Anterior cingulate cortex (tissue), 58 donors: ENCODE data around the gene C1orf115.
"Not testable (repeated sequence)": the region's sequence is repeated elsewhere in the genome, so short reads cannot be mapped to it uniquely, and the experiment has no call there.

Source experiments
- DNase-seq, 58 donors: peaks; one replicate each; lab custom pipeline; 2025; lab: John Stamatoyannopoulos, UW

The C1orf115 gene

DNA sequence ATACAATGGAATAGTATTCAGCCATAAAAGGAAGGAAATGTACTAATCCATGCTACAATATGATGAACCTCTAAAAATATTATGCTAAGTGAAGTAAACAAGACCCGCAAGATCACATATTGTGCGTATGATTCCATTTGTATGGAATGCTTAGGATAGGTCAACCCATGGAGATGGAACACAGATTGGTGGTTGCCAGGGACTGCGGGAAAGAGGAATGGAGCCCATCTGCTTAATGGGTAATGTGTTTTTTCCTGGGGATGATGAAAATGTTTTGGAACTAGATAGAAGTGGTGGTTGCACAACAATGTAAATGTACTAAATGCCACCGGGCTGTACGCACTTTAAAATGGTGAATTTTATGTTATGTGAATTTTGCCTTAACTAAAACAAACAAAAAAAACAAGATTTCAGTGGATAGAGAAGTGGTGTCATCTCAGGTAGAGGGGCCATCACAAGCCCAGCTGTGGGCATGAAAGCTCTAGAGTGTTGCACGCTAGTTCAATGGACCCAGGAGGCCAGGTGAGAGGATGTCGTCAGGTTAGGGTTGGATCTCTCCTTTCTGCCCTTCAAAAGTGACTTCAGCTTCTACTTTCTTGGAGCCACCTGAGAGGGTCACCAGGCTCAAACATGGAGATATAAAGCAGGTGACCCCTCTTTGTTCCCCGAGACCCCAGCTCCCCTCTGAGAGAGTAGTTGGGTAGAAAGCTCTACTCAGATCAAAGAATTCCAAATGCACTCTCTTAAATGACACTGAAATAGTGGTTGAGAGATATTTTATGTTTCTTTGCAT, 2.5 kb downstream of the C1orf115 start:
- no peak for DNase-seq

DNA sequence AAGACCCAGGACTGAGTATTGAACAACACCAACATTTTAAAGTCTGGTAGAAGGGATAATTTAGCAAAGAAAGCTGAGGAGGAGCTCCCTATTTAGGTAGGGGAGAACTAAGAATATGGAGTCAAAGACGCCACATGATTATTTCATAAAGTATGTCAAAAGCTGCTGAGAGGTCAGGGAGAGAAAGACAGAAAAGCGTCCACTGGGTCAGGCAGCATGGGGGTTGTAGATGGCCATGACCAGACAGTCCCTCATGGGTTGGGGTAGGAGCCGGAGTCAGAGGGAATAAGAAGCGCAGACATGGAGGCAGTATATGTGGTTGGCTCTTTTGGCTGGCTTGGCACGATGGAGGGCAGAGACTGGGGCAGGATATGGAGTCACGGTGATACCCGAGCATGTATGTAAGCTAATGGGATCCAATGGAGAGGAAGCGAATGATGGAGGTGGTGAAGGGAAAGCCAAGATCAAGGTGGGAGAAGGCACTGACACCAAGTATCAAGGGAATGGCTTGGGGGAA, 4.8 kb downstream of the C1orf115 start:
- no peak for DNase-seq

DNA sequence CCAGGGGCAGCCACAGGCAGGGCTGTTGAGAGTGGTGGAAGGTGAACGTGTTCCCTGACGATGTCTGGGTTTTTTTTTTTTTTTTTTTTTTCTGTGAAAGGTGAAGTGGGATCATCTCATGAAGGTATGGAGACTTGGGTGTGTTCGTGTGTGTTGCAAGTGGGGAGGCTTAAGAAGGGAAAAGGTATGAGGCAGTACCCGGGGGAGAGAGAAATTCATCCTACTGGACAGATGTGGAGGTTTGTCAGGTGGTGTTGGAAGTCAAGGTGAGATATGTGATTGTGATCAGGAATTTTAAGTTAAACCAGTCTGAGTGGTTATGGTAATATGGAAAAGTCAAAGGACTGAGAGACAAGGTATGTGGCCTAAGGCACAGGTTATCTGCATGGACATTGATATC, 5.3 kb downstream of the C1orf115 start:
- no peak for DNase-seq

DNA sequence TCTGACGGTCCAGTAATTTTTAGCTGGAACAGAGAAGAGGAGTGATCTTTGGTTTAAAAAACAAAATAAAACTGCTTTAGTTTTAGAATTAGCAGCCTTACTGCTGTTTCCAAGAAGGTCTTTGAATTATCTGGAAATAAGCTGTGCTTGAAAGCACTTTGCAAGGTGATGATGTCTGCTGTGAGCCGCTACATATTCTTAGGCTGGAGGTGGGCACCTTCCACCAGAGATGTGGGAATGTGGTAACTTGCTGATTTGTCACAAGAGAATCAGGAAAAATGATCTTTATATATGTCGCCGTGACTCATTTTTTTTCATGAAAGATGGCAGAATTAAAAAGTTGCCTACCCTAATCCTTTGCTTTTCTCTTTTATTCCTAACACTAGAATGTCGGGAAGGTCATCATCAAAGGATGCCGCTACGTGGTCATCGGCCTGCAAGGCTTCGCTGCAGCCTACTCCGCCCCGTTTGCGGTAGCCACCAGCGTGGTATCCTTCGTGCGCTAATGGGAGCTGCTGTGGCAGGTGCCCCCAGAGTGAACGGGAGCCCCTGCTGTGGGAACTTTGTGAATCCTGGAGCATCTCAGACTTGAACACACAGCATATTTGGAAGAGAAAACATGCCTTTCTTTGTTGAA, 6.2 kb downstream of the C1orf115 start:
- DNase-seq = no peak

DNA sequence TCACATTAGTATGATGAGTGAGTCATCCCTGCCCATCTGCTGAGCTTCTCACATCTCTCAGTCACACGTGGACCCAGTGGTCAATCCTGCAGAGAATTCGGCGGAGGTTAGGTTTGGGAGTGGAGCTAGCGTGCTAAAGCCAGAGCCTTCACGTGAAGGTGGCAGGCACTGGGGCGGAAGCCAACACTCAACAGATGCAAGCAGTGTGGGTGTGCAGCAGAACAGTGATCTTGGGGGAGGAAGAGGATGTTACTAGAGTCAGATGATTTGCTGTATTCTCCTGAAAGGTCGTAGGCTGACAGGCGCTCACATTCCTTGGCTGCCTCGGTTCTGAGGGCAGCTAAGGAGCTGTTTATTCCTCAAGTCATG, 6.7 kb downstream of the C1orf115 start:
- peak in 28 of 58 donors; percentile 7 to 68 (median 37) for DNase-seq

DNA sequence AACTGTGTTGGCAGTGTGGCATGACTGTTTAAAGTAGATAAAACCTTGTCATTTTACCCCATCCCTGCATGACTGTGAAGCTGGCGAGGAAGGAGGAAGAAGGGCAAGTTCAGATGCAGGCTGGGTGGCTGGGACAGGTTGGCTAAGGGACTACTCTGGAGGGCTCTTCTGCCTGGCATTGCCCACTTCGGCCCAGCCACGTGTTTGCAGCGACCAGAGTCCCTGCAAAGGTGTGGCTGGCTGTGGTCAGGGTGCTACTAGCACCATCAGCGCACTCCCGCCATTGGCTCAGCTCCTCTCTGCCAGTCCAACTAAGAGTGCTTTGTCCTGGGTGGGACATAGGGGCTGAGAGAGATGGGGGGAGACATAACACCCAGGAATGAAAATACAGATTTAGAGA, 7.2 kb downstream of the C1orf115 start:
- DNase-seq = no peak

DNA sequence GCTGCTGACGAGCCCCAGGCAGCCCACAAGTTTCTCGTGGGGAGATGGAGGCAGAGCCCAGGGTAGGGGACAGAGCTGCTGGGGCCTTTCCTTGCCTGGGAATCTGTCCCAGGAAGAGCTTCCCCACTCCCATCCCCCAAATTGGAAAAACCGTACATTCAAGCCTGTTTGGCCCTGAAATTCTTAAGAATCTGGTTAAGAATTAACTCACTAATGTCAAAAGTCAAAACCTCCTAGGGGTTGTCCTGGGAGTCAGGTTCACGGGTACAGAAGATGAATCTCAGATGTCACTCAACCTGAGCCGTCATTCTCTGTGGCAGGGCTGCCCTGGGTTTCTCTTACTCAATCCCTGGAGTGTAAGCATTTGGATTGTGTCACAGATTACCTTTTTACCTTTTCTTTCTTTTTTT, 8.4 kb downstream of the C1orf115 start:
- no peak for DNase-seq

DNA sequence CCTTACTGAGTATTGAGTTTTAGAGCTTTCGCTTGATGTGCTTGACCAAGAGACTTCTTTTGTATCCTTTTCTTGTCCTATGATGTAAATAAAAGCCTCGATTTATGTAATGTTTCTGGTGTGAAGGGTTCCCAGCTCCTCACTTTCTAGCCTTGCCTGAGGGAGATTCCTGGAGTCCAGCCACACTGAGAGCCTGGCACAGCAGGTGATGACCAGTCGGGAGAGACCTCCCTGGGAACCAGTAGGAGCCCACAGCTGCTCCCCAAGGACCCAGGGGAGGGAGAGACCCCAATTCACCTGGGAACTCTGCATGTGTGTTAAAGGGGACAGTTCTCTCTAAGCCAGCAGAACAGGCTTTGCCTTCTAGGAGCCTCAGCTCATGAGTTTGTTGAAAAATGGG, 8.9 kb downstream of the C1orf115 start:
- no peak for DNase-seq

DNA sequence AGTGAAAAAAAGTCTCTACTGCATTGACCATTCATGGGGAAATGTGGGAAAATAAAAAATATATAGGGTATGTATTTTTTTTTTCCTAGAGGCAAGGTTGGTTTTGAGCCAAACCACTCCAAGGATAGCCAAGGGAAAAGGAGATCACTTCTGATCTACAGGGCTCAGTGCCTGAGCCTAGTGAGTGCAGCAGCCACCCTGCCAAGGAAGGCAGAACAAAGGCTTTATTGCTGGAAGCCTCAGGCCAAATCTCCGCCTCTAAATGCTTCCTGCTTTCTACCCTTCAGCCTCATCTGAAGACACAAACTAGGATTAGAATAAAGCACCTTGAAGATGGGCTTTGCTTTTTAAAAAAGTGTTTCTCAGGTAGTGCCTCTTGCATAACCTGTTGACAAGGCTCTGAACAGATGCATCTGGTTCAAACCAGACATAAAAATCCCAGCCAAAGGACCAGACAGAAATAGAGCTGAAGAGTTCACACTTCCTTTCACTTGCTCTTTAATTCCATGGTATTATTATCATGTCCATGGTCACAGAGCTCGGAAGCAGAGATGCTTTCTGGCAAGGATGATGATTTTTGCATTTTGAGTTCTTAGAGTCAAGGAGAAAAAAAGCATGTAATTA, 10.5 kb downstream of the C1orf115 start:
- peak in 6 of 58 donors; percentile 5 to 39 (median 20) for DNase-seq

DNA sequence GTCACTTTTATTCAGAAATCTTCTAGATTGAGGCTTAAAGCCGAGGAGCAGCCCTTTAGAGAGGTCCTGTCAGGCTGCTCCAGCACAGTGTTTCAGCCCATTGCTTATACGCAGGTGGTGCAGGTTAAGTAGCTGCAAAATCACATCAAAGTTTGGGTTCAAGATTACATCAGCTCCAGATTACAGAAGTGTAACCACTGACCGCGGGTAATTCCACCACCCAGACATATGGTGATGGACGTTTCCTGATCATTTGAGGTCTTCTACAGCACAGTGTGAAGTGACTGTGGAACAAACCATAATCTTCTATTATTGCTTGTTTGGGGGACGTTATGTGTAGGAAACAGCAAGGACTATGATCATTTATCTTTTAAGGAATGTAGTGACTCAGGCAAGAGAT, 11.8 kb downstream of the C1orf115 start:
- no peak for DNase-seq

DNA sequence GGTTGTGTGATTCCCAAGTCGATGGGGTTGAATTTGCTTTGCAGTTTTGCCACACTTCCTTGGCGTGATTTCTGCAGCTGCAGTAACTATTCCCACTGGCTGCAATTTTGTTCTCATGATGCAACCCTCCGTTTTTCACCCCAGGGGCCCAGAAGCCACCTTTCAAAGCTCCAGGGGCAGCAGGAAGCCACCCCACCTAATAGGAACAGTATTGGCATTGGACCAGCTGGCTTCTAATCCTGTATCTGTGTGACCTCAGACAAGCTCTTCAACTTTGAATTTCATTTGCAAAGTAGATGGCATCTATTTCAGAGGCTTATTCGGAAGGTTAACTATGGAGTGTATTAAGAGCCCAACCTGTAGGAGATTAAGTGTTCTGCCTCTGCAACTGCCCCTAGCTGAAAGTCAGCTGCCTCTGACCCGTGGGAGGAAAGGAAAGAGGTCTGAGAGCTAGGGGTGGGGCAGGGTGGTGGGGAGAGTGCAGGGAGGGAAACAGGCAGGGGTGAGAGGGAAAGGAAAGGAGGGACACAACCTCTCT, 12.6 kb downstream of the C1orf115 start:
- no peak for DNase-seq

DNA sequence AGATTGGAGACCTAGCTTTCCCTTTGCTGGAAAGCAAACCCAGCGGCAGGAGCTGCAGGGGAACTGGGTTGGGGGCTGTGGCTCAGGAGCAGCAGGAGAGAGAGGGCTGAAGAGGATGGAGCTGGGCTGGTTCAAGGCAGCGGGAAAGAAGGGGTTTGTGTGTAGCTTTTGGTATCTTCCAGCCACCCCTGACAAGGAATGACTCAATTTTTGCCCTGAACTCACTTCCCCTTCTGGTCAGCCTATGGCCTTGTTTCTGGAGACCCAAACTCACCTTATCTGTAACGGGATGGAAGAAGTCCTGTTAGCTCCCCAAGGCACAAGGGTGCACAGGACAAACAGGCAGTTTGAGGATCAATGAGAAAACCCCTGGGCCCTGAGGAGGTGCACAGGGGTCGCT, 13.1 kb downstream of the C1orf115 start:
- no peak for DNase-seq

DNA sequence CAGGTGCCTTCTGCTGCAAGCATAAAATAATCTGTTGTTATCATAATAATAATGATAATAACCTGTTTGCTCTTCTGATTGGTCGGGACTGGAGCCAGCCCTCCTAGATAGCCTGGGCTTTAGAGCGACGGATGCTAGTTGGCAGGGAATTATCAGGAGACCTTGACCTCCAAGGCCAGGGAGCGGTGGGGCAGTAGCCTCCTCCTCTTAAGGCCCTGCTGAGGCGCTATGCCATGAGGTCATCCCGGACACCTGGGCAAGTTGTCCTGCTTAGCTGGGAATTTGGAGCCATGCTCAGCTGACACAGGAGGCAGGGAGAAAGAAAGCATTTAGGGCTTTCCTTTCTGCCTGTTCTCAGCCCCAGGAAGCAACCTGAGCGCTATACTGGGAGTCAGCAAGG, 15.6 kb downstream of the C1orf115 start:
- DNase-seq = no peak

DNA sequence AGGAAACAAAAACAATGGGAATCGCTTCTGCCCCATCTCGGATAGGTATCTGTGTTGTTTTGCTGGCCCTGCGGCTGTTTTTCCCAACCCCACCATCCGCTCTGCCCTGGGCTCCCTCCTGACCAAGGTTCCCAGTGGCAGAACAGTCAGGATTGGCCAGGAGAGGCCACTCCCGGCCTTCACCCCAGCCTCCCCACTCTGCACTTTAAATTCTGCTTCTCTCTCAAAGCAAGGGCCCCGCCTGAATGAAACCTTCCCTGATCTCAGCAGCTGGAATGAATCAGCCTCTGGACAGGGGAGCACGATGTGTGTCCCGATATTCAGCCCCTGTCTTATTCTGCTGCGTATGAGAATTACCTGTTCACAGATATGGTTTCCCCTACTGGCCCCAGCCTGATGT, 16.3 kb downstream of the C1orf115 start:
- DNase-seq = no peak

DNA sequence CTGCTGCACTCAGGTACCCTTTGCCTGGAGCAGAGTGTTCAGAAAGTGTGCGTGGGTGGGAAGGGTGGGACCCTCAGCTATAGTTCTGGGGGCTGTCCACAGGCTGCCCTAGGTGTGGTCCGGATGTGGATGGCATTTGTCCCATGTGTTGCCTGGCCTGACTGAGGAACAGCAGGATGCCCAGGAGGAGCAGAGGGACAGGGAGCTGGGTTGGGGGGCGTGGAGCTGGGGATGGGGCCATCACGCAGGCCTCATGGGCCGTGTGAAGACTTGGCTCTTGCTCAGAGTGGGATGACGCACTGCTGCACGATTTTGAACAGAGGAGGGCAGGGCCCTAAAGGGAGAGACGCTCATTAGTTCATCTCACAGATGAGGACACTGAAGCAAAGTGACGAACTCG, 17.0 kb downstream of the C1orf115 start:
- DNase-seq = no peak

DNA sequence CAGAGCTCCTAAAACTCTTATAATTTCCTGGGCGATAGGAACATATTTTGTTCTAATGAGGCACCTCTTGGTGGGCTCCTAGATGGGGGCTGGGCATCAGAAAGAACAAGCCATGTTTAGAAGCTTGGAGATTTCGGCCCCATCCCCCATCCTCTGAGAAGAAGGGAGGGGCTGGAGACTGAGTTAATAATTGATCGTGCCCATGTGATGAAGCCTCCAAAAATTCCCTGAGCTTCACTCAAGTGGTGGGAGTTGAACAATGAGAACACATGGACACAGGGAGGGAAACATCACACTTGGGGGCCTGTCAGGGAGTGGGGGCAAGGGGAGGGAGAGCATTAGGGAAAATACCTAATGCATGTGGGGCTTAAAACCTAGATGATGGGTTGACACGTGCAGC, 18.1 kb downstream of the C1orf115 start:
- DNase-seq = no peak

DNA sequence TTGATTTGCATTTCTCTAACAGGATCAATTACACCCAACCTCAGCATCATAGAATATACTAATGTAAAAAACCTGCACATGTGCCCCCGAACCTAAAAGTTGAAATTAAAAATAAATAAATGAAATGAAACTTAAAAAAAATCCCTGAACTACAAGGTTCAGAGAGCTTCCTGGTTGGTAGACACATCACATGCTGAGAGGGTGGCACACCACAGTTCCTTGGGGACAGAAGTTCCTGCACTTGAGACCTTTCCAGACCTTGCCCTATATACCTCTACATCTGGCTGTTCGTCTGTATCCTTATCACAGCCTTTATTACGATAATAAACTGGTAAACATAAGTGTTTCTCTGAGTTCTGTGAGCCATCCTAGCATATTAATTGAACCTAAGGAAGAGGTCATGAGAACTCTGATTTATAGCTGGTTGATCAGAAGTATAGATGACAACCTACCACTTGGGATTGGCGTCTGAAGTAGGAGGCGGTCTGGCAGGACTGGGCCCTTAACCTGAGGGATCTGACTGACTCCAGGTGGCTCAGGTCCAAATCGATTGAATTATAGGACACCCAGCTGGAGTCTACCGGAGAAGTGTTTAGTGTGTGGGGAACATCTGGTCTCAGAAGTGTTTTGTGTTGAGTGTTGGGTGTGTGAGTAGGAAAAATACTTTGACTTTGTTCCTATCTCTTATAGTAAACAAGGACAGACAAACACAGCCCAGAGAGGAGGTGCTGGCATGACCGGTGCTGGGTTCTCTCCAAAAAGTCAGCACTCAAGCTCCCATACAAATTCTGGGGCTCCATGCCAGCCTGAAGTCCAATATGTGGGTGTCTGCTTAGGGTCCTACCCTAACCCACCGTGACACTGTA, 19.0 kb downstream of the C1orf115 start:
- no peak for DNase-seq

DNA sequence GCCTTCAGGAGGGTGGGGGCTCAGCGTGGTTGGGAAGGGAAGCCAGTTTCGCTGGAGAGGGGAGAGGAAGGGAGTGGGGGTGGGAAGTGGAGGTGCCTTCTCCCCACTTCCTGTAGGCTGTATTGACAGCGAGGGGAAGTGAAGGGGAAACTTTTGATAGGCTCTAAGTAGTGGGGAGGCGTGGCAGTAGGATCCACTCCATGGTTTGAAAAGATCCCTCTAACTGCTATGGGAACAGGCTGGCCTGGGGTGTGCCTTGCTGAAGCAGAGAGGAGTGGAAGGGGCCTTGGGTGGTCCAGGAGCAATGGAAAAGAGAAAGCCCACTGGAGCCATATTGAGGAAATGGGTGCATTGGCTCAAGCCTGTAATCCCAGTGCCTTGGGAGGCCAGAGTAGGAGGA, 20.2 kb downstream of the C1orf115 start:
- no peak for DNase-seq

DNA sequence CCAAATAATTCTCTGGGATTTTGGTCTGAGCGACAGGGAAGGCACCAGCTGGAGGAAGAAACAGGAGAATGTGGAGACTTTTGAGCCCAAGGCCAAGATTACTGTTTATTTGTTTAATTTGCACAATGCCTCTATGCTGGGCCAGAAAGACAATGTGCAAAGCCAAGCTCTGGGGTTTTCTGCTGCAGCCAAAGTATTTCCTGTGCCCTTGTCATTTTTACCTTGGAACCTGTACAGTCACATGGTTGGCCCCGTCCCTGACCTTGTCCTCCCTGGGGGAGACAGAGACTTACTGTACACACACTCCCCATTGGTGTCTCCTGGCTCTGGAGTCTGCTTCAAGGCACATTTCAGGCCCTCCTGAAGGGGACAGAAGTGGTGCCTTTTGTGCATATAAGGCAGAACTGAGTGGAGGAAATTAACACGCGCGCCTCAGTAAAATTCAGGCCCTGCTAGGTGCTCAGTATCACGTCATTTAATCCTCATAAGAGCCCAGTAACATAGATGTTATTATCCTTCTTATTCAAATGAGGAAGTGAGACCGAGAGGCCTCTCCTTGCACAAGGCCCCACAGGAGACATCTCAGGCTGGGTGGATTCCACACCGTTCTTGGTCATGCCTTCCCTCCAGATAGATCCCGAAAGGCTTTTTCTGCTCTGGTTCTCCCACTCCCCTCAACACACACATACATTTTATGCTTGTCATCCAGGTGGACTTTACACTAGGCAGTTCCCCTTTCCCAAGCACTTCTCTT, 21.1 kb downstream of the C1orf115 start:
- DNase-seq = no peak

DNA sequence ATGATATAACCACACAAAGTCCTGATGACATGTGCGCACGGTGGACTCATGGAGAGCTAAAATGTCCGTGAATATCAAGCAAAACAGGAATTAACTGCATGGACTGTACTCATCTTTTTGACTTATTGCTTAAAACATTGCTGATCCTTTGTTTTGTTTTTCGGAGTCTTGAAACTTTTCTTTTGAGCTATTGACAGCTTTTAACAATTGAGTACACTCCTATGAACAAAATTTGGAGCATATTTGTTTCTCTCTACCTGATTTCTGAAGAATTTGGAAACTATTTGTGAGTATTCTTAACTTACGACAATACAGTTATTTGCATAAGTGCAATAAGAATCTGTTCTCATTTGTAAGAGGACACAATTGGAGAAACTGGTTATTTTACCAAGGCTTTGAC, 25.8 kb downstream of the C1orf115 start:
- not testable (repeated sequence) for DNase-seq
